HUES6 (cell line): Measurements from ENCODE around the gene MAFG.

Experiments used
- H3K27ac ChIP-seq: 2 replicates; pipeline ENCODE4 v1.7.0; 2013; ENCODE audit warnings: low read depth, mild to moderate bottlenecking, low read length, inconsistent platforms
- H3K27me3 ChIP-seq: 2 replicates; pipeline ENCODE4 v1.6.1; 2013; ENCODE audit warnings: low read length; ENCODE audit not compliant: control insufficient read depth, insufficient read depth
- H3K36me3 ChIP-seq: 2 replicates; pipeline ENCODE4 v1.6.1; 2013; ENCODE audit warnings: low read length; ENCODE audit not compliant: control insufficient read depth, insufficient read depth
- H3K4me1 ChIP-seq: 2 replicates; pipeline ENCODE4 v1.6.1; 2013; ENCODE audit warnings: low read length; ENCODE audit not compliant: control insufficient read depth, insufficient read depth
- H3K4me3 ChIP-seq: 2 replicates; pipeline ENCODE4 v1.5.1; 2013; ENCODE audit warnings: low read depth, low read length
- H3K9ac ChIP-seq: one replicate; pipeline ENCODE4 v1.6.1; 2013; ENCODE audit warnings: mild to moderate bottlenecking, low read length
- H3K9me3 ChIP-seq: 2 replicates; pipeline ENCODE4 v1.6.1; 2013; ENCODE audit warnings: low read depth, low read length; ENCODE audit not compliant: control insufficient read depth, insufficient read depth

MAFG gene

DNA sequence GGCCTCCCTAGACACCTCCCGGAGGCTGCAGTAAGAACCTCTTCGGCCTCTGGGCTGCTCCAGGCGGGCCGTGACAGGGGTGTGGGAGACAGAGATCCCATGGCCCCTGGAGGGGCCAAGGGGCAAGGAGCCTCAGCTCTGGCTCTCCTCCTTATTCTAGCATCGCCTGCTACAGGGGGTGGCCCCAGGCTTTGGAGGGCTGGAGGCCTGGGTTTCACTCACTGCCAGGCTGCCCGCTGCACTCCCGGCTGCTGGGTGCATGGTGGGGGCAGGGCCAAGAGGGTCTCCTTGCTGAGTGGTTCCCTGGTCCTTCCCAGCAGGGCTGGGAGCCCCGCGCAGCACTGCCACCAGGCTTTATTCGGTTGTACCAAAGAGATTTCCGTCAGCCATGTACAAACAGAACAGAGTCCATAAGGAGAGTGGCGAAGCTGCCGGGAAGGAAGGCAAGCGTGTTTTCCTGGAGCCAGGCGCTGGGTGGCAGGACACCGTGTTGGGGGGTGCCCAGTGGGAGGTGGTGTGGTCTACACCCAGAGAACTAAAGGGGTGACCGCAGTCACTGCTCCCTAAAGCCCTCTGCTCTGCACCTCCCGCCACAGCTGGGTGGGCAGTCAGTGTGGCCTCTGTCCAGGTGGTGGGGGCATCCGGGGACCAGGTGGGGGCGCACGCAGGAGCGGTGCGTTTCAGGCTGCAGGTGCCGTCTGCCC, 23.5 kb downstream of the MAFG start:
- H3K27ac ChIP-seq: no peak overlapping the region
- no peak overlapping the region for H3K4me3 ChIP-seq
- no peak overlapping the region for H3K9ac ChIP-seq
- H3K27me3 ChIP-seq: peaks cover 20% of the 10 kb centered on the region
- peaks cover 63% of the 10 kb centered on the region for H3K36me3 ChIP-seq
- no peaks in the 10 kb centered on the region for H3K9me3 ChIP-seq
- 0 out of 2 replicates have a peak, but pooled peaks cover 9% of the 10 kb centered on the region for H3K4me1 ChIP-seq

DNA sequence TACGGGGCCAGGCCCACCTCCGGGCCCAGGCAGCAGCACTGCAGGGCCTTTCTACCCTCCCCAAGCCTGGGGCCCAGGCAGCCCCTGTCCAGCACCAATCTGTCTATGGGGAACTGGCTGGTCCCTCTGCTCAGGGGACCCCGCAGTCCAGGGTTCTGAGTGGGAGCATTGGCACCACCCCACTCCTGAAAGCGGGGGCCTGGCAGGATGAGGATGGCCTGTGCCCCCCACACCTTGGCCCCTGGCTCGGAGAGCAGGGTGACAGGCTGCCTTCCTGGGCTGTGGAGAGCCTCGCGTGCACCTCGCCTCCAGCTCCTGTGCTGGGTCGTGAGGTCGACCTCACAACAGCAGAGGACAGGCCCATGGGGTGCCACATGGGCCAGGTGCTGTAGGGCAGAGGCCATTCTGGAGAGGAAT, 24.1 kb downstream of the MAFG start:
- Histone ChIP-seq H3K9ac (no peak overlapping the region), H3K27ac (no peak overlapping the region), H3K4me1 (0 out of 2 replicates have a peak, but pooled peaks cover 9% of the 10 kb centered on the region), H3K4me3 (no peak overlapping the region), H3K27me3 (peaks cover 20% of the 10 kb centered on the region), H3K9me3 (no peaks in the 10 kb centered on the region), H3K36me3 (peaks cover 65% of the 10 kb centered on the region)

DNA sequence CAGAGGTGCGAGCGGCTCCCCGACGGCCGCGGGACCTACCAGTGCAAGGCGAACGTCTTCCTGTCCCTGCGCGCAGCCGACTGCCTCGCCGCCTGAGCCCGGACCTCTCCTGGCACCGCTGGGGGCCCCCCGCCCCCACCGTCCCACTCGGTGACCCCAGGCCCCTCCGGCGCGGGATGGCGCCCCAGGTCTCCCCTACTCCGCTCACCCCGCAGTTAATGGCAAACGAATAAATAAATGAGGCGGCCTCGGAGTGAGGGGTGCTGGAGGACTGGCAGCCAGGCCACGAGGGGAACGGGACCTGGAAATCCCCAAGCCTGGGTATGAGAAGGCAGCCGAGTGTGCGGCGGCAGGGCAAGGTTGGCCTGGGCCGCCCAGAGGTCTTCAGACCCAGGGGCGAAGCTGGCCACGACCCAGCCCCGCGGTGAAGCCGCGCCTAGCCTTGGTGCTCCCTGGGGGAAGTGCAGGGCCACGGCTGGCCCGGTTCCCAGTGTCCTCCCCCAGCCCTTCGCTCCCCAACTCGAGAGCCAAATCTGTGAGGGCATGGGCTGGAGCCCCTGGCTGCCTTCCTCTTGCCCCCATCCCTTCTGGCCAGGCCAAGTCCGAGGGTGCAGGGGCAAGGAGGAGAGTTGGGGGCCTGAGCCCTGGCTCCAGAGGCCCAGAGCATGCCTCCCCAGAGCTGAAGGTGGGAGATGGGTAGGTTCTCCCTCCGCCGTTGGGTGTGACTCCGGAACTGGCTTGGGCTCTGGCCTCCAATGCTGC, 24.7 kb downstream of the MAFG start:
- Histone ChIP-seq H3K36me3 (peaks cover 65% of the 10 kb centered on the region), H3K27me3 (peaks cover 20% of the 10 kb centered on the region), H3K4me3 (peak overlapping the region; percentile 53), H3K4me1 (0 out of 2 replicates have a peak, but pooled peaks cover 9% of the 10 kb centered on the region), H3K9me3 (no peaks in the 10 kb centered on the region), H3K27ac (no peak overlapping the region), H3K9ac (no peak overlapping the region)

DNA sequence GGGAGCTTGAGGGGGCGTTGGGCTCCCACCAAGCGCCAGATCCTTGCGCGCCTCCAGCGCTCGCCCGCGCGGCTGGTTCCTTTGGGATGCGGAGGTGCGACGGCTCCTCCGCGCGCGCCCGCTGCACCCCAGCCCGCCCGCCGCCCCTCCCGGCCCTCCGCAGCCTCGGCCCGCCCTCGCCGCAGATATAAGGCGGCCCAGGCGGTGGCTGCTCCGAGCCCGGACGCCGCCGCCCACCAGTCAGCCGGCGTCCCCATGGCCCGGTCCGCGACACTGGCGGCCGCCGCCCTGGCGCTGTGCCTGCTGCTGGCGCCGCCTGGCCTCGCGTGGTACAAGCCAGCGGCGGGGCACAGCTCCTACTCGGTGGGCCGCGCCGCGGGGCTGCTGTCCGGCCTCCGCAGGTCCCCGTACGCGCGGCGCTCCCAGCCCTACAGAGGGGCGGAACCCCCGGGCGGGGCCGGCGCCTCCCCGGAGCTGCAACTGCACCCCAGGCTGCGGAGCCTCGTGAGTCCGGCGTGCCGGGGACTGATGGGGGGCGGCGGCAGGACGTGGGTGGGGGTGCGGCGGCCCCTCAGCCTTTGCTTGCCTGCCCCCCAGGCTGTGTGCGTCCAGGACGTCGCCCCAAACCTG, 25.4 kb downstream of the MAFG start, which contains the start of gene NPB:
Gene NPB (plus strand): TSS at position 216 of the 630 bp plus-strand sequence. CDS start 40 bp downstream, at position 256.
- H3K4me1 ChIP-seq: 0 out of 2 replicates have a peak, but pooled peaks cover 9% of the 10 kb centered on the region
- peak within 1 kb of the TSS; percentile 7 for H3K9ac ChIP-seq
- no peaks in the 10 kb centered on the region for H3K9me3 ChIP-seq
- peaks cover 65% of the 10 kb centered on the region for H3K36me3 ChIP-seq
- H3K27ac ChIP-seq: no peak within 1 kb of the TSS
- peak within 1 kb of the TSS; percentile 53 for H3K4me3 ChIP-seq
- H3K27me3 ChIP-seq: peaks cover 20% of the 10 kb centered on the region

DNA sequence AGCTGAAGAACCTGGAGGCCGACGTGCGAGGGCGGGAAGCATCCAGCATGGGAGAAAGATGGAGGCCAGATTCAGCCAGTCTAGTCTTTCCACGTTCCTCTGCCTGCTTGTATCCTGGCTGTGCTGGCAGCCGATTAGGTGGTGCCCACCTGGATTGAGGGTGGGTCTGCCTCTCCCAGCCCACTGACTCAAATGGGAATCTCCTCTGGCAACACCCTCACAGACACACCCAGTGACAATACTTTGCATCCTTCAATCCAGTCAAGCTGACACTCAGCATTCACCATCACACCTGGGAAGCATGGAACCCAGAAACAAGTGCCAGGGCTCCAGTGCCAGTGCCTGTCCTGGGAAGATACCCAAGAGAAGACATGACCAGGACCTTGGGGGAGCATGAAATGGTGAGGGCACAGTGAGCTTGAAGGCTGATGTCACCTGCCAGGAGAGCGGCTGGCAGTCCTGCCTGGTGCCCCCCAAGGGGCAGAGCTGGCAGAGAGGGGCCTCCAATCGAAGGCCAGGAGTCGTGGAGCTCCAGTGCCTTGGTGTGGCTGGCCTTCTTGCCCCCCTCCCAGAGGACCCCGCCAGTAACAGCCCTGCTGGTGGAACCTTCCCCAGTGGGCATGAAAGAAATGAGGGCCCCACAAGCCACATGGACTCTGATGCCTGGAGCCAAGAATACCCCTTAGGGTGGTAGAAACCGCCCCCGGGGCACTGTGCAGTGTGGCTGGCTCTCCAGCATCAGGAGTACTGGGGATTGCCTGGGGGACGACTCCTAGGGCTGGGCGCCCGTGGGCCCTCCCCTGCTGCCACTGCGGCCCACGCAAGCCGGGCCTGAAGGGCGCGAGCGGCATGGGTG, 26.1 kb downstream of the MAFG start:
- Histone ChIP-seq H3K36me3 (peaks cover 60% of the 10 kb centered on the region), H3K27me3 (peaks cover 20% of the 10 kb centered on the region), H3K27ac (no peak overlapping the region), H3K9me3 (no peaks in the 10 kb centered on the region), H3K9ac (peak overlapping the region; percentile 7), H3K4me3 (peak overlapping the region; percentile 53), H3K4me1 (0 out of 2 replicates have a peak, but pooled peaks cover 9% of the 10 kb centered on the region)

DNA sequence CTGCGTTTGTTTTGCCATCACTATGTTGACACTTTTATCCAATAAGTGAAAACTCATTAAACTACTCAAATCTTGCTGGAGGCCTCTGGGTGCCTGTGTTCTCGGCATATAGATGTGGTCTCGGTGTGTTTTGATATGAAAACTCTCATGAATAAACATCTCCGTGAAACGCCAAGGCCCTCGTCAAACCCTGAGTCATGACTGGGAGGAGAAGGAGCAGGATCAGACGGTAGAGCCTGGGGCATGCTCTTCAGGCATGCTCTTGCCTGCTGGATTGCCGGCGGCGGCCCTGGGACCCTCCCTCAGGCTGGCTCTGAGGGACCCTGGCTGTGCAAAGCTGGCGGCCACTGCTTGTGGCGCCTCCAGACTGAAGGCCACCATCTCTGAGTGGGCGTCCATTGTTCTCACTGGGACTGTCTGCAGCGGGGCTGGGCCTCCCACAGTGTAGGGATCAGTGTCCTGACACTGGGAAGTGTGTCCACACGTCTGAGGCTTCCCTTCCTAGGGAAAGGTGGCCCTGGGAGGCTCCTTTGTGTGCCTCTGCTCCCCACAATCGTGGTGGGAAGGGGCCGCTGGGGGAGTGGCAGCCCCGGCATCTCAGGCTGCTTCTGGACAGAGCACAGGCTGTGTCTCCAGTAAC, 27.2 kb downstream of the MAFG start:
- no peak overlapping the region for H3K9ac ChIP-seq
- peaks cover 55% of the 10 kb centered on the region for H3K36me3 ChIP-seq
- no peaks in the 10 kb centered on the region for H3K9me3 ChIP-seq
- peaks cover 20% of the 10 kb centered on the region for H3K27me3 ChIP-seq
- H3K27ac ChIP-seq: no peak overlapping the region
- 0 out of 2 replicates have a peak, but pooled peaks cover 9% of the 10 kb centered on the region for H3K4me1 ChIP-seq
- H3K4me3 ChIP-seq: no peak overlapping the region

DNA sequence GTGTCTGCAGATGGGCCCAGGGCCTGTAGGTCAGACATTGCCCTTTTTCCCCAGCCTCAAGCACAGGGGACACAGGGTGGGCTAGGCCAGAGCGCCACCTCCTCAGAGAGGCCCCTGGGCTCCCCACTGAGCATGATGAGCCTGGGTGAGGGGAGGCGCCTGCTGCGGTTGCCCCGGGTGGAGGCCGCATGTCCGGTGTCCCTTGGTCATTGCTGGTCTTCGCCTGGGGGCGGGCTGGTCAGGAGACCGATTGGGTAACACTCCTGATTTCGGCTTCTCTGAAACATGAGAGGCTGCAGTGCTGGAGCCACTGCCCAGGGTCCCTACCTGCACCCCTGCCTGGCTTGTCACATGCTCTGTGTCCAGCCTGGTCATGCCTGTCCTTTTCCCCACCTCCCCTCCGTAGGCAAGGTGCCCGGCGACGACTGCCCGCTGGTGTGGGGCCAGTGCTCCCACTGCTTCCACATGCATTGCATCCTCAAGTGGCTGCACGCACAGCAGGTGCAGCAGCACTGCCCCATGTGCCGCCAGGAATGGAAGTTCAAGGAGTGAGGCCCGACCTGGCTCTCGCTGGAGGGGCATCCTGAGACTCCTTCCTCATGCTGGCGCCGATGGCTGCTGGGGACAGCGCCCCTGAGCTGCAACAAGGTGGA, 27.9 kb downstream of the MAFG start:
- peaks cover 20% of the 10 kb centered on the region for H3K27me3 ChIP-seq
- H3K4me1 ChIP-seq: 0 out of 2 replicates have a peak, but pooled peaks cover 9% of the 10 kb centered on the region
- no peaks in the 10 kb centered on the region for H3K9me3 ChIP-seq
- H3K27ac ChIP-seq: no peak overlapping the region
- H3K36me3 ChIP-seq: peaks cover 52% of the 10 kb centered on the region
- no peak overlapping the region for H3K9ac ChIP-seq
- H3K4me3 ChIP-seq: no peak overlapping the region

DNA sequence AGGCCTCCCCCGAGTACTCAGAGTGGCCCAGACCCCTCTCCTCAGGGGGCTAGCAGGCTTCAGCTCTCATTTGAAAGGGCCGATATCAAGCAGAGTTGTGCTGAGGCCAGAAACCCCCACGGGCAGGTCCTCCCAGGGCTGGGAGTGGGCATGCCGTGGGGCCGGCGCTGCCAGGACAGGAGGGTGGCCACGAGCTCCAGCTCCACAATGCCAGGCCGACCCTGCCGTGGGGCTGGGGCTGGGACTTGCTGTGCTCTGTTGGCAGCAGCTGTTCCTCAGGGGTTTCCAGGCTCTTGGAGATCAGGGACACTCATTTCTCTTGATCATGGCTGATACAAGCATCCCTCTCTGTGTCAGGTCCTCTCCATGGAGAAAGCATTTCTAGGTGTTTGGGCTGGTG, 28.6 kb downstream of the MAFG start:
- Histone ChIP-seq H3K4me1 (0 out of 2 replicates have a peak, but pooled peaks cover 9% of the 10 kb centered on the region), H3K9ac (no peak overlapping the region), H3K4me3 (no peak overlapping the region), H3K36me3 (peaks cover 50% of the 10 kb centered on the region), H3K27me3 (peaks cover 20% of the 10 kb centered on the region), H3K27ac (no peak overlapping the region), H3K9me3 (no peaks in the 10 kb centered on the region)

DNA sequence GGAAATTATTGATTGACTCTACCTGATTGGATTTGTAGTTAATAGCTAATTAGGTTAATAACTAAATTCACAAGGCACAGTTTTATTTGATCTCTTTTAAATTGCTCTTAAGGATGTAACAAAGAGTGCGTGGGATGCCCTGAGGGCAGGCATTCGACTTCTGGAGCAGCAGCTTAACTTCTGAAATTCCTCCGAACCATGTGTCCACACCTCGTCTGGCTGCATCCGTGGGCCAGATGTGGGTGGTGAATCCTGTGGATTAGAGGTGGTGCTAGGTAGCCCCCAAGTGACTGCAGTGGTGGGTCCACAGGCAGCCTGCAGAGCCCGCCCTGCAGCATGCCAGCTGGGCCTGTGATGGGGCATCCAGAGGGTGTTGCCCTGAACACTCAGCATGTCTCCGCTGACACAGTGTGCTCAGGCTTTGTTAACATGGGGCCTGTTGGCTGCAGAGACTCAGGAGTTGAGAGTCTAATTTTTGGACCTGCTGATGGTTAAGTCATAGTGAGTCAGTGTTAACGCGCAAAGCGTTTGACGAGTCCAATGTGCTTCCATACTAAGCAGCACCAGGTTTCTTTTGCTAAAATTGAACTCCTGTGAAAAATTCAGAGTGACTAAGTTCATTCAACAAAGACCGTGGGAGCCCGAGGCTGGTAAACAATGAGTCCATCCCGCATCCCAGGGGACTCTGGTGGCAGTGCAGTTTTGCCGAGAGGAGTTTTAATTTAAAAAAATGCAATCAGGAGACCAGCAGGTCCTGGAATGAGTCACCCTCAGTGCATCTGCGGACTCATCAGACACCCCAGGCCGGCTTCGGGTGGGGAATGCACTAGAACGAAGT, 29.3 kb downstream of the MAFG start:
- Histone ChIP-seq H3K4me3 (no peak overlapping the region), H3K27me3 (peaks cover 20% of the 10 kb centered on the region), H3K36me3 (peaks cover 56% of the 10 kb centered on the region), H3K9ac (no peak overlapping the region), H3K4me1 (0 out of 2 replicates have a peak, but pooled peaks cover 9% of the 10 kb centered on the region), H3K9me3 (no peaks in the 10 kb centered on the region), H3K27ac (no peak overlapping the region)
